IgD-negative memory B cell (primary cell): ENCODE measurements around the gene HOXB2. TPM values are rescaled to one million over a fixed set of nuclear protein-coding genes. Genes with fewer than 3 reads are reported as not detected.
A peak's percentile ranks its signal among the peaks of the same experiment; 100 is the strongest.

Source experiments
- H3K27ac Mint-ChIP-seq, 3 donors: one replicate each; pipeline ENCODE4 v1.8.0; 2020 to 2022; ENCODE audit warnings: mild to moderate bottlenecking in 3 of 3, mixed read lengths in 3 of 3, moderate library complexity in 1 of 3
- H3K27me3 Mint-ChIP-seq: one replicate; pipeline ENCODE4 v1.8.0; 2021; ENCODE audit warnings: mixed read lengths
- H3K36me3 Mint-ChIP-seq: one replicate; pipeline ENCODE4 v1.8.0; 2020; ENCODE audit warnings: mild to moderate bottlenecking, mixed read lengths
- H3K4me1 Mint-ChIP-seq, 3 donors: one replicate each; pipeline ENCODE4 v1.8.0; 2020 to 2022; ENCODE audit warnings: mixed read lengths in 3 of 3, mild to moderate bottlenecking in 1 of 3
- H3K4me3 Mint-ChIP-seq, 4 donors: one replicate each; pipeline ENCODE4 v1.8.0; 2020 to 2022; ENCODE audit warnings: mild to moderate bottlenecking in 4 of 4, mixed read lengths in 4 of 4, moderate library complexity in 3 of 4
- H3K9me3 Mint-ChIP-seq, 3 donors: one replicate each; pipeline ENCODE4 v1.8.0; 2020 to 2021; ENCODE audit warnings: mixed read lengths in 3 of 3, mild to moderate bottlenecking in 1 of 3
- polyA plus RNA-seq: library from polyadenylated mRNA; unstranded; fragments of 300-500 nt; fragmentation: Illumina TruSeq; gene quantifications from one replicate; pipeline ENCODE4 v1.2.3, GENCODE V29; 2021

Gene HOXB2
- polyA plus RNA-seq, 1 donor from 2014 or later = 0.94 TPM

GRCh38 chr17:48554412-48555257 lies 9.7 kb upstream of the HOXB2 start:
- Mint-ChIP-seq H3K27me3 (peaks cover 23% of the 10 kb centered on the region), H3K36me3 (peaks cover 3% of the 10 kb centered on the region), H3K4me1 (peaks cover 0 to 2% (median 1%) of the 10 kb centered on the region in 3 donors), H3K4me3 (peak overlapping the region in 1 of 4 donors; percentile 85), H3K9me3 (no peaks in the 10 kb centered on the region), H3K27ac (no peak overlapping the region)

- peaks cover 23% of the 10 kb centered on the region for H3K27me3 Mint-ChIP-seq
- no peak overlapping the region for H3K27ac Mint-ChIP-seq
- peaks cover 3% of the 10 kb centered on the region for H3K36me3 Mint-ChIP-seq
- H3K4me3 Mint-ChIP-seq = no peak overlapping the region
- no peaks in the 10 kb centered on the region for H3K9me3 Mint-ChIP-seq
- peaks cover 0 to 2% (median 1%) of the 10 kb centered on the region in 3 donors for H3K4me1 Mint-ChIP-seq
Measured at GRCh38 chr17:48553826-48554225, 8.9 kb upstream of the HOXB2 start.

- Mint-ChIP-seq H3K4me1 (peaks cover 0 to 2% (median 1%) of the 10 kb centered on the region in 3 donors), H3K27ac (no peak overlapping the region), H3K36me3 (peaks cover 3% of the 10 kb centered on the region), H3K4me3 (no peak overlapping the region), H3K27me3 (peaks cover 18% of the 10 kb centered on the region), H3K9me3 (no peaks in the 10 kb centered on the region)
Measured at GRCh38 chr17:48553190-48553547, 8.3 kb upstream of the HOXB2 start.

- no peak overlapping the region for H3K27ac Mint-ChIP-seq
- no peak overlapping the region for H3K4me3 Mint-ChIP-seq
- H3K36me3 Mint-ChIP-seq = peaks cover 3% of the 10 kb centered on the region
- H3K4me1 Mint-ChIP-seq = peaks cover 0 to 4% (median 1%) of the 10 kb centered on the region in 3 donors
- peaks cover 15% of the 10 kb centered on the region for H3K27me3 Mint-ChIP-seq
- no peaks in the 10 kb centered on the region for H3K9me3 Mint-ChIP-seq
Measured at GRCh38 chr17:48552466-48553189, 7.7 kb upstream of the HOXB2 start.

- H3K4me1 Mint-ChIP-seq = peaks cover 0 to 4% (median 1%) of the 10 kb centered on the region in 3 donors
- H3K4me3 Mint-ChIP-seq = no peak overlapping the region
- H3K36me3 Mint-ChIP-seq = peaks cover 3% of the 10 kb centered on the region
- H3K27ac Mint-ChIP-seq = no peak overlapping the region
- H3K27me3 Mint-ChIP-seq = peaks cover 19% of the 10 kb centered on the region
- H3K9me3 Mint-ChIP-seq = no peaks in the 10 kb centered on the region
Measured at GRCh38 chr17:48551596-48552465, 6.9 kb upstream of the HOXB2 start.

- peaks cover 3% of the 10 kb centered on the region for H3K36me3 Mint-ChIP-seq
- H3K4me1 Mint-ChIP-seq = peaks cover 0 to 4% (median 1%) of the 10 kb centered on the region in 3 donors
- H3K27me3 Mint-ChIP-seq = peaks cover 19% of the 10 kb centered on the region
- H3K27ac Mint-ChIP-seq = no peak overlapping the region
- H3K9me3 Mint-ChIP-seq = no peaks in the 10 kb centered on the region
- no peak overlapping the region for H3K4me3 Mint-ChIP-seq
Measured at GRCh38 chr17:48551214-48551555, 6.3 kb upstream of the HOXB2 start.

GRCh38 chr17:48550502-48551213 lies 5.7 kb upstream of the HOXB2 start:
- Mint-ChIP-seq H3K36me3 (peaks cover 3% of the 10 kb centered on the region), H3K9me3 (no peaks in the 10 kb centered on the region), H3K4me1 (peaks cover 0 to 4% (median 1%) of the 10 kb centered on the region in 3 donors), H3K27me3 (peaks cover 23% of the 10 kb centered on the region), H3K27ac (no peak overlapping the region), H3K4me3 (no peak overlapping the region)

- Mint-ChIP-seq H3K9me3 (no peaks in the 10 kb centered on the region), H3K27me3 (peaks cover 25% of the 10 kb centered on the region), H3K4me1 (peaks cover 0 to 3% (median 0%) of the 10 kb centered on the region in 3 donors), H3K36me3 (peaks cover 3% of the 10 kb centered on the region), H3K27ac (no peak overlapping the region), H3K4me3 (no peak overlapping the region)
Measured at GRCh38 chr17:48549914-48550501, 5.1 kb upstream of the HOXB2 start.

GRCh38 chr17:48549281-48549630 lies 4.3 kb upstream of the HOXB2 start:
- Mint-ChIP-seq H3K4me1 (peaks cover 0 to 4% (median 0%) of the 10 kb centered on the region in 3 donors), H3K27me3 (peaks cover 26% of the 10 kb centered on the region), H3K4me3 (no peak overlapping the region), H3K9me3 (no peaks in the 10 kb centered on the region), H3K27ac (no peak overlapping the region), H3K36me3 (peaks cover 3% of the 10 kb centered on the region)

GRCh38 chr17:48548523-48549280 lies 3.8 kb upstream of the HOXB2 start:
- Mint-ChIP-seq H3K27ac (peak overlapping the region in 1 of 3 donors; percentile 86), H3K4me3 (peak overlapping the region in 1 of 4 donors; percentile 17), H3K27me3 (peaks cover 30% of the 10 kb centered on the region), H3K4me1 (peaks cover 3 to 7% (median 5%) of the 10 kb centered on the region in 3 donors), H3K36me3 (peaks cover 3% of the 10 kb centered on the region), H3K9me3 (no peaks in the 10 kb centered on the region)

- H3K36me3 Mint-ChIP-seq = peaks cover 3% of the 10 kb centered on the region
- H3K9me3 Mint-ChIP-seq = no peaks in the 10 kb centered on the region
- peak overlapping the region in 1 of 3 donors; percentile 86 for H3K27ac Mint-ChIP-seq
- peaks cover 30% of the 10 kb centered on the region for H3K27me3 Mint-ChIP-seq
- peaks cover 4 to 9% (median 6%) of the 10 kb centered on the region in 3 donors for H3K4me1 Mint-ChIP-seq
- H3K4me3 Mint-ChIP-seq = no peak overlapping the region
Measured at GRCh38 chr17:48547808-48548522, 3.1 kb upstream of the HOXB2 start.

GRCh38 chr17:48546924-48547807 lies 2.3 kb upstream of the HOXB2 start:
- Mint-ChIP-seq H3K27ac (peak overlapping the region in 1 of 3 donors; percentile 86), H3K4me3 (no peak overlapping the region), H3K4me1 (peaks cover 8 to 14% (median 11%) of the 10 kb centered on the region in 3 donors)

More at GRCh38 chr17:48546924-48547807, 2.3 kb upstream of the HOXB2 start:
- no peaks in the 10 kb centered on the region for H3K36me3 Mint-ChIP-seq
- no peaks in the 10 kb centered on the region for H3K9me3 Mint-ChIP-seq
- peaks cover 34% of the 10 kb centered on the region for H3K27me3 Mint-ChIP-seq
